ENCODE results near the gene EHBP1. TPM values are rescaled to one million over a fixed set of nuclear protein-coding genes. Genes with fewer than 3 reads are reported as not detected.

Gene EHBP1
- total and polyA plus RNA-seq, 11 donors: 5.2 to 34.2 (median 18.1) TPM

DNA sequence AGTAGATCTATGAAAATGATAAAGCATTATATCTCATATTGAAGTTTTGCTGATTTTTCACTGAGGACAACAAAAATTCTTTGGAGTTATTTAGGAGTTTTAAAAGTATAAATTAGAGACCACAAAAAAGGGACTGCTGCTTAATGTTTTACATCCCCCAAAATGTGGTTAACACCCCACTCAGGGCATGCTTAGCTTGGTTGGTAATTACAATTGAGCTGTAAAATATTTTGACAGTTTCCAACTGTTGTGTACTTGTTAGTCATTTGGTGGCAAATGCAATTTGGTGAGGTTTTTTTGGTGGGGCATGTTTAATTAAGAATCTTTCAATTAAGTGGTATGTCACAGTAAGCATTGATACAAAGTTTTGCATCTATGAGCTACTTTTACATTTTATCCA lies 207.8 kb downstream of the EHBP1 start:
- Histone ChIP-seq H3K27me3 (no peaks in the 10 kb centered on the region), H3K27ac (no peak overlapping the region), H3K4me3 (no peak overlapping the region), H3K4me1 (peaks cover 0 to 6% (median 0%) of the 10 kb centered on the region in 12 donors), H3K36me3 (no peaks in the 10 kb centered on the region), H3K9me3 (peaks cover 0 to 6% (median 0%) of the 10 kb centered on the region in 12 donors)
- TF ChIP-seq, protein P1, sequence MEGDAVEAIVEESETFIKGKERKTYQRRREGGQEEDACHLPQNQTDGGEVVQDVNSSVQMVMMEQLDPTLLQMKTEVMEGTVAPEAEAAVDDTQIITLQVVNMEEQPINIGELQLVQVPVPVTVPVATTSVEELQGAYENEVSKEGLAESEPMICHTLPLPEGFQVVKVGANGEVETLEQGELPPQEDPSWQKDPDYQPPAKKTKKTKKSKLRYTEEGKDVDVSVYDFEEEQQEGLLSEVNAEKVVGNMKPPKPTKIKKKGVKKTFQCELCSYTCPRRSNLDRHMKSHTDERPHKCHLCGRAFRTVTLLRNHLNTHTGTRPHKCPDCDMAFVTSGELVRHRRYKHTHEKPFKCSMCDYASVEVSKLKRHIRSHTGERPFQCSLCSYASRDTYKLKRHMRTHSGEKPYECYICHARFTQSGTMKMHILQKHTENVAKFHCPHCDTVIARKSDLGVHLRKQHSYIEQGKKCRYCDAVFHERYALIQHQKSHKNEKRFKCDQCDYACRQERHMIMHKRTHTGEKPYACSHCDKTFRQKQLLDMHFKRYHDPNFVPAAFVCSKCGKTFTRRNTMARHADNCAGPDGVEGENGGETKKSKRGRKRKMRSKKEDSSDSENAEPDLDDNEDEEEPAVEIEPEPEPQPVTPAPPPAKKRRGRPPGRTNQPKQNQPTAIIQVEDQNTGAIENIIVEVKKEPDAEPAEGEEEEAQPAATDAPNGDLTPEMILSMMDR (IDR thresholded peaks at IDR 0.05): no peak
- no peak for TF ChIP-seq POLR2A (IDR thresholded peaks at IDR 0.05)
- no peak for ATAC-seq
- intact Hi-C loops (cut with DNase I): no loop called here
- DNase-seq: no peak

DNA sequence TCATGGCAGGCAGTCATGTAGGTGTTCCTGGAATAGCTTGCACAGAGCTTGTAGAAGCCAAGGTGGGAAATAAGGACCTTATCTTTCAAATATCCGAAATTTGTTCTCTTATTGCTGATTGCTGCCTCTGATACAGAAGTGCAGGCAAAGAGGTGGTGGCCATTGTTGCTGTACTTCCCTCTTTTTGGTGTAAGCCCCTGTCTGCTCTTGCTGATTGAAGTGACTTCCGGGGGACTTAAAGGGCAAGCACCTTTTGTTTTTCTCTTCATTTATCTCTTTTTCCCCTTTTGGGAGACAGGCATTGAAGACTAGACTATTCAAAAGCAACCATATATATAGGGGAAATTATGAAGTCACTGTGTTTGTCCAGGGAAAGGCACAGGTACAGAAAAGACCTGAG lies 213.5 kb downstream of the EHBP1 start:
- Histone ChIP-seq H3K4me3 (no peak overlapping the region), H3K27ac (no peak overlapping the region), H3K4me1 (peaks cover 0 to 6% (median 0%) of the 10 kb centered on the region in 12 donors), H3K27me3 (no peaks in the 10 kb centered on the region), H3K36me3 (peaks cover 0 to 20% (median 0%) of the 10 kb centered on the region in 9 donors), H3K9me3 (peaks cover 0 to 35% (median 8%) of the 10 kb centered on the region in 12 donors)
- DNase-seq (no peak), ATAC-seq (no peak)
- no peak for TF ChIP-seq POLR2A (IDR thresholded peaks at IDR 0.05)
- TF ChIP-seq, protein P1 (IDR thresholded peaks at IDR 0.05): no peak
- 94 to 96% (median 95%) methylated on average over 2 of the region's 2 CpGs for WGBS, 4 donors
- intact Hi-C loops (cut with DNase I): no loop called here

DNA sequence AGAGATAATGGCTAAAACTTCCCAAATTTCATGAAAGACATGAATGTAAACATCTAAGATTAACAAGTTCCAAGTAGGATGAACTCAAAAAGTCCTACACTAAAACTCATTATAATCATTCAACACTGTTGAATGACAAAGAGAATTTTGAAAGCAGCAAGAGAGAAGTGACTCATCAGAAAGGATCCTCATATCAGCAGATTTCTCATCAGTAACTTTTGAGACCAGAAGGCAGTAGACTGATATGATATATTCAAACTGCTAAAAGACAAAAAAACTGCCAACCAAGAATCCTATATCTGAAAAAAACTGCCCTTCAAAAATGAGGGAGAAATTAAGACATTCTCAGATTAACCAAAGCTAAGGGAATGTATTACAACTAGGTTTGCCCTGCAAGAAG lies 214.6 kb downstream of the EHBP1 start:
- no peaks in the 10 kb centered on the region for H3K27me3 ChIP-seq
- no peak for TF ChIP-seq POLR2A (IDR thresholded peaks at IDR 0.05)
- TF ChIP-seq, protein P1 (IDR thresholded peaks at IDR 0.05): no peak
- no peak for ATAC-seq
- peaks cover 0 to 6% (median 0%) of the 10 kb centered on the region in 12 donors for H3K4me1 ChIP-seq
- no peak overlapping the region for H3K27ac ChIP-seq
- DNase-seq: no peak
- H3K36me3 ChIP-seq: peaks cover 0 to 20% (median 0%) of the 10 kb centered on the region in 9 donors
- no peak overlapping the region for H3K4me3 ChIP-seq
- intact Hi-C loops (cut with DNase I): no loop called here
- H3K9me3 ChIP-seq: peaks cover 0 to 46% (median 14%) of the 10 kb centered on the region in 12 donors

DNA sequence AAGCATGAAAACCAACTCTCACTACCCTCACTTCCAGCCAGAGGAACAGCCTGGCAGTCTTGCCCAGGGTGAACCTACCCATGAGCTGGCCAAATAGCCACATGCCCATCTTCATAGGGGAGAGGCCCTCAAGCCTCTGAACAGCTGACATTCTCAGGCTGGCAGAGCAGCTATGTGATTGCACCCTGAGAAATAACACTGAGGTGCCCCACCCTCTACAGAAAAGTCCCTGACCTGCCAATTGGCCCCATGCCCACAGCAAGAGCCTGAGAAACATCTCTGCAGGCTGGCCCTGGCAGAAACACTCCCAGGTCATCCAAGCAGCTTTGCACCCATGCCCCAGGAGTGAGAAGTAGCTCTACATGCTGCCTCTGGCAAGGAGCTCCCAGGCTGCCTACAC lies 217.7 kb downstream of the EHBP1 start:
- Histone ChIP-seq H3K27ac (no peak overlapping the region), H3K4me3 (no peak overlapping the region), H3K4me1 (no peaks in the 10 kb centered on the region), H3K36me3 (peaks cover 0 to 20% (median 0%) of the 10 kb centered on the region in 9 donors), H3K9me3 (peaks cover 0 to 43% (median 14%) of the 10 kb centered on the region in 12 donors), H3K27me3 (no peaks in the 10 kb centered on the region)
- intact Hi-C loops (cut with DNase I): no loop called here
- ATAC-seq (no peak), DNase-seq (no peak)
- TF ChIP-seq, protein P1 (IDR thresholded peaks at IDR 0.05): no peak
- TF ChIP-seq POLR2A (IDR thresholded peaks at IDR 0.05): no peak
